ENCODE measurements around the gene ANXA11.

GRCh38 chr10:80172896-80173295, 32.4 kb downstream of the ANXA11 start:
- no peak for TF ChIP-seq CTCF (IDR thresholded peaks at IDR 0.05)
- TF ChIP-seq POLR2A (IDR thresholded peaks at IDR 0.05), result no peak

Data from testis (tissue), 2 donors.